GM12878 (cell line): Measurements from ENCODE around the gene NKD1.

Source experiments
- BHLHE40 ChIP-seq, 2 experiments: fragments of 450-650 bp in 1 of 2; IDR thresholded peaks; 2 replicates each; pipeline ENCODE4 v1.6.1; 2011 to 2017; ENCODE audit warnings: low read depth in 2 of 2, borderline replicate concordance in 1 of 2, improper control_type of control experiment in 1 of 2, low read length in 1 of 2, mild to moderate bottlenecking in 1 of 2
- CEBPB ChIP-seq, 2 experiments: fragments of 150-350 bp in 1 of 2; IDR thresholded peaks; 2 replicates each; pipeline ENCODE4 v1.6.1; 2012 to 2014; ENCODE audit warnings: low read depth in 2 of 2, low read length in 2 of 2, borderline replicate concordance in 1 of 2, inconsistent platforms in 1 of 2
- EZH2 ChIP-seq: IDR thresholded peaks from 2 replicates; pipeline ENCODE4 v1.6.1; 2012; ENCODE audit warnings: low read depth, mild to moderate bottlenecking, control low read depth, inconsistent platforms, low read length, borderline replicate concordance; ENCODE audit not compliant: control insufficient read depth
- GABPA ChIP-seq: IDR thresholded peaks from 2 replicates; pipeline ENCODE4 v1.6.1; 2014; ENCODE audit warnings: antibody characterized with exemption, low read depth, mild to moderate bottlenecking, inconsistent platforms
- MTA3 ChIP-seq: IDR thresholded peaks from 2 replicates; pipeline ENCODE4 v1.6.1; 2012; ENCODE audit warnings: low read length, inconsistent platforms, borderline replicate concordance
- NR2C2 ChIP-seq: IDR thresholded peaks from 2 replicates; pipeline ENCODE4 v1.6.1; 2011; ENCODE audit warnings: borderline replicate concordance, low read depth; ENCODE audit not compliant: control insufficient read depth, insufficient read length
- PAX5 ChIP-seq: IDR thresholded peaks from 2 replicates; pipeline ENCODE4 v1.6.1; 2011; ENCODE audit warnings: low read depth, low read length, borderline replicate concordance
- RAD21 ChIP-seq: IDR thresholded peaks from 2 replicates; pipeline ENCODE4 v1.6.1; 2011; ENCODE audit warnings: mild to moderate bottlenecking, low read depth, low read length, moderate library complexity; ENCODE audit not compliant: insufficient read depth
- SMC3 ChIP-seq: IDR thresholded peaks from 2 replicates; pipeline ENCODE4 v1.6.1; 2011; ENCODE audit warnings: low read length, improper control_type of control experiment, borderline replicate concordance
- SPI1 ChIP-seq: IDR thresholded peaks from 2 replicates; pipeline ENCODE4 v1.6.1; 2011; ENCODE audit warnings: low read depth, mild to moderate bottlenecking, low read length, moderate library complexity, borderline replicate concordance; ENCODE audit not compliant: insufficient read depth
- STAT3 ChIP-seq: IDR thresholded peaks from 2 replicates; pipeline ENCODE4 v1.6.1; 2011; ENCODE audit warnings: low read depth, low read length, improper control_type of control experiment
- TF ChIP-seq, protein P1 (sequence below): fragments of 450-650 bp; IDR thresholded peaks from 2 replicates; pipeline ENCODE4 v1.6.1; 2017; ENCODE audit warnings: borderline replicate concordance

DNA sequence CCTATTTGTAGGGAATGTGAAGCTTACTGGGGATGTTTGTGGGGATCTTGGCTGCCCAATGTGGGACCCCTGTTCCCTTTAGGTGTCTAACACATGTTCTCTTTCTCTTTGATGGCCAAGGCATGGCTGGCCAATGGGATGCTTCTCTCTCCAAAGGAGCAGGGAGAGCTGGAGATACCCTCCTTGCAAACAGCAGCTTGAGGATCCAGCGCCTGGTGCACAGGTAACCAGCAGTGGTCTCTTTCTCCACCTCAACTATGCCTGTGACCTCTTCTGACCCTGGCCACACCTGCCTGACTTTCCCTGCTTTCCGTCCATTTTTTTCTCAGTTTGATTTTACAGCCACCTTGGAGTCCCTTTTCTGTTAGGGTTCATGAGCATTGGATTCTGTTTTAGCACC lies 16.8 kb upstream of the NKD1 start:
- TF ChIP-seq GABPA: no peak
- TF ChIP-seq, protein P1, sequence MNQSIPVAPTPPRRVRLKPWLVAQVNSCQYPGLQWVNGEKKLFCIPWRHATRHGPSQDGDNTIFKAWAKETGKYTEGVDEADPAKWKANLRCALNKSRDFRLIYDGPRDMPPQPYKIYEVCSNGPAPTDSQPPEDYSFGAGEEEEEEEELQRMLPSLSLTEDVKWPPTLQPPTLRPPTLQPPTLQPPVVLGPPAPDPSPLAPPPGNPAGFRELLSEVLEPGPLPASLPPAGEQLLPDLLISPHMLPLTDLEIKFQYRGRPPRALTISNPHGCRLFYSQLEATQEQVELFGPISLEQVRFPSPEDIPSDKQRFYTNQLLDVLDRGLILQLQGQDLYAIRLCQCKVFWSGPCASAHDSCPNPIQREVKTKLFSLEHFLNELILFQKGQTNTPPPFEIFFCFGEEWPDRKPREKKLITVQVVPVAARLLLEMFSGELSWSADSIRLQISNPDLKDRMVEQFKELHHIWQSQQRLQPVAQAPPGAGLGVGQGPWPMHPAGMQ: no peak
- no peak for TF ChIP-seq SMC3
- TF ChIP-seq STAT3: no peak
- TF ChIP-seq RAD21: no peak
- TF ChIP-seq BHLHE40 (IDR thresholded peaks at IDR 0.05; ENCODE audit: borderline replicate concordance in 1 of 2, low read depth in 2 of 2, low read length in 1 of 2): no peak
- TF ChIP-seq SPI1: no peak
- no peak for TF ChIP-seq PAX5
- no peak for TF ChIP-seq EZH2
- no peak for TF ChIP-seq NR2C2
- no peak for TF ChIP-seq CEBPB (IDR thresholded peaks at IDR 0.05; ENCODE audit: borderline replicate concordance in 1 of 2, low read depth in 2 of 2, low read length in 2 of 2)
- TF ChIP-seq MTA3: no peak
